GM20431 (cell line): ENCODE data around the gene TBX5.

ENCODE experiments used
- in situ Hi-C: fragments of 300-500 bp; cut with MseI, MboI; formaldehyde crosslinking; loops from one replicate; pipeline ENCODE4 v1.15.0; 2020; ENCODE audit warnings: low sequenced_read_pairs; ENCODE audit not compliant: unreplicated experiment

Gene TBX5

GRCh38 chr12:114434341-114434740, 28.4 kb upstream of the TBX5 start:
- in situ Hi-C loops: no loop called here

GRCh38 chr12:114431902-114432301, 26.0 kb upstream of the TBX5 start:
- in situ Hi-C loops: no loop called here

- in situ Hi-C loops: no loop called here
Measured at GRCh38 chr12:114430306-114430705, 24.4 kb upstream of the TBX5 start.

- in situ Hi-C loops: no loop called here
Measured at GRCh38 chr12:114425031-114425626, 19.2 kb upstream of the TBX5 start.

GRCh38 chr12:114420944-114421335, 15.0 kb upstream of the TBX5 start:
- in situ Hi-C loops: no loop called here

GRCh38 chr12:114420182-114420943, 14.4 kb upstream of the TBX5 start:
- in situ Hi-C loops: no loop called here

GRCh38 chr12:114416028-114416427, 10.1 kb upstream of the TBX5 start:
- in situ Hi-C loops: no loop called here

GRCh38 chr12:114415525-114415868, 9.6 kb upstream of the TBX5 start:
- in situ Hi-C loops: no loop called here

- in situ Hi-C loops: no loop called here
Measured at GRCh38 chr12:114414866-114415524, 9.1 kb upstream of the TBX5 start.

- in situ Hi-C loops: no loop called here
Measured at GRCh38 chr12:114414031-114414865, 8.3 kb upstream of the TBX5 start.

GRCh38 chr12:114412825-114413749, 7.1 kb upstream of the TBX5 start:
- in situ Hi-C loops: no loop called here

- in situ Hi-C loops: no loop called here
Measured at GRCh38 chr12:114412307-114412706, 6.4 kb upstream of the TBX5 start.

- in situ Hi-C loops: no loop called here
Measured at GRCh38 chr12:114411071-114411837, 5.3 kb upstream of the TBX5 start.

- in situ Hi-C loops: no loop called here
Measured at GRCh38 chr12:114409852-114410600, 4.1 kb upstream of the TBX5 start.

GRCh38 chr12:114408886-114409851, 3.2 kb upstream of the TBX5 start:
- in situ Hi-C loops: no loop called here

GRCh38 chr12:114408471-114408885, 2.5 kb upstream of the TBX5 start:
- in situ Hi-C loops: no loop called here

- in situ Hi-C loops: no loop called here
Measured at GRCh38 chr12:114407842-114408411, 2.0 kb upstream of the TBX5 start.
